Naive B cell (primary cell): ENCODE results near the gene PMPCA. TPM values are rescaled to one million over a fixed set of nuclear protein-coding genes. Genes with fewer than 3 reads are reported as not detected.

Source experiments
- ATAC-seq, 2 donors: fragments of 150-1000 bp; cut with Tn5 transposase; 2 replicates each; pipeline ENCODE4 v1.10.0; 2021; ENCODE audit warnings: low read depth in 2 of 2, mild to moderate bottlenecking in 2 of 2, moderate library complexity in 2 of 2
- DNase-seq: peaks from one replicate; pipeline ENCODE4 v3.0.0; 2022
- H3K27ac Mint-ChIP-seq, 6 donors: one replicate each; pipeline ENCODE4 v1.8.0; 2020 to 2022; ENCODE audit warnings: mild to moderate bottlenecking in 6 of 6, mixed read lengths in 6 of 6, moderate library complexity in 5 of 6, inconsistent platforms in 2 of 6
- H3K27me3 Mint-ChIP-seq, 3 donors: one replicate each; pipeline ENCODE4 v1.8.0; 2021 to 2022; ENCODE audit warnings: mixed read lengths in 3 of 3, mild to moderate bottlenecking in 1 of 3
- H3K36me3 Mint-ChIP-seq, 2 donors: one replicate each; pipeline ENCODE4 v1.8.0; 2020 to 2022; ENCODE audit warnings: mixed read lengths in 2 of 2, inconsistent platforms in 1 of 2, mild to moderate bottlenecking in 1 of 2
- H3K4me1 Mint-ChIP-seq, 3 donors: one replicate each; pipeline ENCODE4 v1.8.0; 2020 to 2022; ENCODE audit warnings: mixed read lengths in 3 of 3, inconsistent platforms in 1 of 3, mild to moderate bottlenecking in 1 of 3, moderate library complexity in 1 of 3
- H3K4me3 Mint-ChIP-seq, 8 donors: one replicate each; pipeline ENCODE4 v1.8.0; 2020 to 2022; ENCODE audit warnings: mild to moderate bottlenecking in 8 of 8, mixed read lengths in 8 of 8, moderate library complexity in 8 of 8, inconsistent platforms in 2 of 8
- H3K9me3 Mint-ChIP-seq, 7 donors: one replicate each; pipeline ENCODE4 v1.8.0; 2020 to 2022; ENCODE audit warnings: mixed read lengths in 7 of 7, mild to moderate bottlenecking in 5 of 7, inconsistent platforms in 2 of 7, moderate library complexity in 1 of 7
- polyA plus RNA-seq, 6 donors: library from polyadenylated mRNA; unstranded; fragments of 300-500 nt; fragmentation: Illumina TruSeq; gene quantifications; one replicate each; pipeline ENCODE4 v1.2.3, GENCODE V29; 2021; ENCODE audit warnings: low read depth in 6 of 6

PMPCA gene
- polyA plus RNA-seq, 6 donors from 2014 or later, result 28.1 to 39.8 (median 35.1) TPM

DNA sequence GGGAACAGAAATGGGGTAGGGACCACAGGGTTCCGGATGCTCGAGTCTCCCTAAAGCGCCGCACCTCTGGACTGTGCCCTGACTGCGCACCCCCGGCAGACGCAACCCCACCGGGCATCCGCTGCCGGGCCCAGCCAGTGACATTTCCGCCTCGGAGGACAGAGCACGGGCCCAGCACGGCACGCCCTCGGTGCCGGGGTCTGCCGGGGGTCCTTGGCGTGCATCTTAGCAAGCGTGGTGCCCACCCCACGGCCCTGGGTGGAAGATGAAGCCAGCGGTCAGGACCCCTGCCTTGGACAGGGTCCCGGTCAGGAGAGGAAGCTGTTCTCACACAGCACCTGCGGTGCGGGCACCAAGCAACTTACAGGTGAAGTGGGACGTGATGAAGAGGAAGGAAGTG is 22.1 kb downstream of the PMPCA start:
- Mint-ChIP-seq H3K36me3 (no peaks in the 10 kb centered on the region), H3K27ac (no peak overlapping the region), H3K4me3 (no peak overlapping the region), H3K9me3 (no peaks in the 10 kb centered on the region), H3K27me3 (no peaks in the 10 kb centered on the region), H3K4me1 (peaks cover 11 to 16% (median 12%) of the 10 kb centered on the region in 3 donors)
- DNase-seq (no peak), ATAC-seq (no peak)

DNA sequence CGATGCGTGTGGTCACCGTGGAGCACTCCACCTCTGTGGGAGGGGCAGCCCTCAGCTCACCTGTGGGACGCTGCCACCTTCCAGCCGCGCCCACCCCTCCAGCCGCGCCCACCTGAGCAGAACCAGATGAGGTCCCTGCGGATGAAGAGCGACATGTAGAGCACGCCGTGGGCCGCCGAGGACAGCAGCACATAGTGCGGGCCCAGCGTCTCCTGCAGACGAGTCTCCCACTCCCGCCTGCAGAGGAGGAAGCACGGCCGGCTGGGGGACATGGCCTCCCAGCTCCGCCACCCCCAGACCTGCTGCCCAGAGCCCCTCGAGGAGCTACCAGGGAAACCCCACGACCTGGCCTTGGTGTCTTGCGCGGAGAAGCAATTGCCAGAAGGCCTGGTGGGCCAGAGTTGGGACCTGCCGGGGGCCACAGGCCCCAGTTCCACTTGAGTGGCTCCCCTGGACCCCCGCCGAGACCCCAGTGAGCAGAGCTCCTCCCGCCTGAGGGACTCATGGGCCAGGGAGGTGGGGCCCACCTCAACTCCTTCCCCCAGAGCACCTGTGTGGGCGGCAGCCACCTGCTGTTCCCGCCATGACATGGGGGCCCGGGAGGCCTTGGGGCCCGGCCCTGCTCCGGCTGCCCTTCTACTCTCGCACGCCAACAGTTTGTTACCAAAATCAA is 22.7 kb downstream of the PMPCA start:
- Mint-ChIP-seq H3K36me3 (no peaks in the 10 kb centered on the region), H3K27me3 (no peaks in the 10 kb centered on the region), H3K27ac (no peak overlapping the region), H3K4me1 (peaks cover 12 to 22% (median 18%) of the 10 kb centered on the region in 3 donors), H3K4me3 (no peak overlapping the region), H3K9me3 (no peaks in the 10 kb centered on the region)
- ATAC-seq, result no peak
- no peak for DNase-seq

DNA sequence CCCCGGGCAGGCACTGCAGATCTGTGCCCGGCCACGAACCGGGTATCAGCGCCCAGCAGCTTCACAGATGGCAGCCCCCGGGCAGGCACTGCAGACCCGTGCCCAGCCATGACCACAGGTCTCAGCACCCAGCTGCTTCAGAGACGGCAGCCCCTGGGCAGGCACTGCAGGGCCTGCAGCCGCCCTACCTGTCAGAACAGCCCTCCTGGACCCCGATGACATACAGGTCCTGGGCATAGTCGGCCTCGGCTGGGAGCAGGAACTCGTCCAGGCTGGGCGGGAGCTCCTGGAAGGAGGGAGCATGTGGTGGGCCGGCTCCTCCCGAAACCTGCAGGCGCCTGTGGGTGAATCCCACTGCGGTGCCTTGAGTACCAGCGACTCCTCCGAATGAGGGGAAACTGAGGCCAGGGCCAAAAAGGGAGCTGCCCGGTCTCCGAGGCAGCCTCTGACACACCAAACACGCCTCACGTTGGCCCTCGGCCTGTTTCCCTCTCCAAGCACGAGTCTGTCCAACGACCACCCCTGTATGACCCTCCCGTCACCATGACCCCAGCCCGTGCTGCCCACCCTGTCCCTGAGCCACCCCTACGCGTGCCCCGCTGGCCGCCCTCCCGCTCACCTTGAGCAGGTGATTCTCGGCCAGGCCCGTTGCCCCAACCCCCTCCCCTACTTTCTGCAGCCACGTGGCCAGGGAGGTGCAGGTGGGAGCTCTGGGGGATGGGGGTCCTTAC is 23.6 kb downstream of the PMPCA start:
- no peak for DNase-seq
- H3K9me3 Mint-ChIP-seq, result no peaks in the 10 kb centered on the region

DNA sequence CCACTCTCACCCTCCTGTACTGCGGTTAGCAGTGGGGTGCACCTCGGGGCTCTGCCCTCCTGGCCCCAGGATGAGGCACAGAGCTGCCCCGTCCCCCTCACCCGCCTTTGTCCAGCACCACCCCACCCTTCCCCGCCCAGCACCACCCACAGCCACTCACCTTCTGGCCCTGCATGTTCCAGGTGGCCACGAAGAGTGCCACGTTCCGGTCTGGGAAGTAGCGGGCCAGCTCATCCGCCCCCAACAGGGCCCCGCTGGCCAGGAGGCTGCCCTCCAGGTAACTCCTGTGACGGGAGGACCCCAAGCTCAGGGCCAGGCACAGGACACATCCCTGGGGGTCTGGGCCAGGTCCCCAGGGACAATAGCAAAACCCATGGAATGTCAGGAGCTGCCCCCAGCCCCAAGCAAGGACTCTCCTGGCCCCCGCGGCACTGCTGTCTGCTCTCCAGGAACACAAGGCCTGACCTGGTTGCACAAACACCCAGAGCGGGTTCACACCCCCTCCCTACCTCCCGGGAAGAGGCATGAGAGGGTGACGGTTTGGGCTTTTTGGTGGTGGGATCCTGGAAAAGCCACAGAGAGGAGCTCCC is 24.2 kb downstream of the PMPCA start:
- no peak overlapping the region for H3K4me3 Mint-ChIP-seq
- no peaks in the 10 kb centered on the region for H3K36me3 Mint-ChIP-seq
- ATAC-seq (no peak), DNase-seq (no peak)
- H3K27ac Mint-ChIP-seq, result no peak overlapping the region
- H3K9me3 Mint-ChIP-seq, result no peaks in the 10 kb centered on the region
- no peaks in the 10 kb centered on the region for H3K27me3 Mint-ChIP-seq
- H3K4me1 Mint-ChIP-seq, result peaks cover 12 to 25% (median 22%) of the 10 kb centered on the region in 3 donors

More for the DNA sequence above, 23.6 kb downstream of the PMPCA start:
- no peaks in the 10 kb centered on the region for H3K27me3 Mint-ChIP-seq
- H3K27ac Mint-ChIP-seq, result no peak overlapping the region
- ATAC-seq, result no peak
- peaks cover 12 to 25% (median 22%) of the 10 kb centered on the region in 3 donors for H3K4me1 Mint-ChIP-seq
- H3K4me3 Mint-ChIP-seq, result no peak overlapping the region
- no peaks in the 10 kb centered on the region for H3K36me3 Mint-ChIP-seq

DNA sequence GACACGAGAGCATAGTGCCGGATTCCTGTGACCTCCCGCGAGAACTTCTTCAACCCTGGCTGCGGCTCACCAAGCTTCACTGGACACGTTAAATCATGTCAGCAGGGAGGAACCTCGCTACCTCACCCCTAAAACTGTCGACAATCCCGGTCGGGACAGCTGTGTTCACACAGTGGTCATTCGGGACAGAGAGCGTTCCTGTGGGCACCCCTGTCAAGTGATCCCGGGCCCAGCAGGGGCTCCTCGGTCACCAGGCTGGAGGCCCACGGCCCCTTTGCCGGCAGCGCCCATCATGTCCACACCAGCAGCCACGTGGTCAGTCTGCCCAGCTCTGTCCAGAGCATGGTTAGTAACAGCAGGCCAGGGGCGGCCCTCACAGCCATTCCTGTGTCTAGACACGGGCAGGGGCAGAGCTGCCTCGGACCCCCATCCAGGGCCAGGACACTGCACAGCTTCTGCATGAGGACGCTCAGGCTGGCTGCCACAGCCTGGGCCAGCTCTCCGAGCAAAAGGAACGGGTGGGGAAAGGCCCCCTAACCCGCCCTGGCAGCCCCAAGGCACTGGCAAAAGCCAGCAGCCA is 25.7 kb downstream of the PMPCA start:
- DNase-seq (no peak), ATAC-seq (no peak)
- Mint-ChIP-seq H3K27ac (peak overlapping the region in 2 of 6 donors; percentile 52 to 76), H3K4me3 (peak overlapping the region in 5 of 8 donors; percentile 5 to 92 (median 64)), H3K36me3 (no peaks in the 10 kb centered on the region), H3K27me3 (no peaks in the 10 kb centered on the region), H3K4me1 (peaks cover 12 to 25% (median 22%) of the 10 kb centered on the region in 3 donors), H3K9me3 (no peaks in the 10 kb centered on the region)

DNA sequence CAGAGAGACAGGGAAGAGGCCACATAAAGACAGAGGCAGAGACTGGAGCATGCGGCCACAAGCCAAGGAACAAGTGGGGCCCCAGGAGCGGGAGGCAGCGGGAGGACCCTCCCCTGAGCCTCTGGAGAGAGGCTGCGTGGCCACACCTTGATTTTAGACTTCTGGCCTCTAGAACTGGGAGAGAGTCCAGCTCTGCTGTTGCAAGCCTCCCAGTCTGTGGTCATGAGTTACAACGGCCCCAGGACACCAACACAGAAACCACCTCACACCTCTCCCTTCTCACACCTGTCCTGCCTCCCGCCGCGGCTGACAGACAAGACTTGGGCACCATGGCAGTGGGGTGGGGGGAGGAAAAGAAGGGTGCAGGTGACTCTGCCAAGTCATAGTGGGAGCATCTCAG is 27.0 kb downstream of the PMPCA start:
- no peaks in the 10 kb centered on the region for H3K9me3 Mint-ChIP-seq
- peak overlapping the region in 3 of 6 donors; percentile 49 to 84 (median 70) for H3K27ac Mint-ChIP-seq
- no peaks in the 10 kb centered on the region for H3K27me3 Mint-ChIP-seq
- no peak for DNase-seq
- no peak for ATAC-seq
- H3K4me3 Mint-ChIP-seq, result peak overlapping the region; percentile 77 to 92 (median 84)
- H3K36me3 Mint-ChIP-seq, result no peaks in the 10 kb centered on the region
- H3K4me1 Mint-ChIP-seq, result peaks cover 12 to 25% (median 22%) of the 10 kb centered on the region in 3 donors

DNA sequence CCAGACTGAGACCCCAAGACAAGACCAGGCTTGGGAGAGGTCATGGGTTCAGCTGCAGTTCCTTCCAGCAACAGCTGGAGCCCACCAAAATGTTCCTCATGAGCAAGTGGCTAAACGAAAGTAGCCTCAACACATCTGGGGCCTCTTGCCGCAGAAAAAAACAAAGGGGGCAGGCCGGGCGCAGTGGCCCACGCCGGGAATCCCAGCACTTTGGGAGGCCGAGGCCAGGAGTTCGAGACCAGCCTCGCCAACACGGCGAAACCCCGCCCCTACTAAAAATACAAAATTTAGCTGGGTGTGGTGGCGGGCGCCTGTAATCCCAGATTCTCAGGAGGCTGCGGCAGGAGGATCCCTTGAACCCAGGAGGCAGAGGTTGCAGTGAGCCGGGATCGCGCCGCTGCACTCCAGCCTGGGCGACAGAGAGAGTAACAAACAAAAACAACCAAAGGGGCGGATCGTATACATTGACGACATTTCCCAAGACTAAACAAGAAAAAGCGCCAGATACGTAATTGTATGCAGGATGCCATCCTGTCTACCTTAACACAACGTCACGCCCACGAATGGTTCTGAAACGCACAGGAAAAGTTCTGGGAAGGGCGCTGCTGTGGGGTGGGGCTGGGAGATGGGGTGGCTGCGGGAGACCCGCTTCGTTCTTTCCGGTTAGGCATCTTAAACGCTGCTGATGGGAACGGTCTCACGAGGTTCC is 27.5 kb downstream of the PMPCA start:
- peak overlapping the region in 4 of 6 donors; percentile 65 to 88 (median 70) for H3K27ac Mint-ChIP-seq
- ATAC-seq (no peak), DNase-seq (no peak)
- H3K4me1 Mint-ChIP-seq, result peaks cover 12 to 26% (median 25%) of the 10 kb centered on the region in 3 donors
- no peaks in the 10 kb centered on the region for H3K27me3 Mint-ChIP-seq
- peak overlapping the region; percentile 77 to 92 (median 84) for H3K4me3 Mint-ChIP-seq
- no peaks in the 10 kb centered on the region for H3K36me3 Mint-ChIP-seq
- no peaks in the 10 kb centered on the region for H3K9me3 Mint-ChIP-seq

DNA sequence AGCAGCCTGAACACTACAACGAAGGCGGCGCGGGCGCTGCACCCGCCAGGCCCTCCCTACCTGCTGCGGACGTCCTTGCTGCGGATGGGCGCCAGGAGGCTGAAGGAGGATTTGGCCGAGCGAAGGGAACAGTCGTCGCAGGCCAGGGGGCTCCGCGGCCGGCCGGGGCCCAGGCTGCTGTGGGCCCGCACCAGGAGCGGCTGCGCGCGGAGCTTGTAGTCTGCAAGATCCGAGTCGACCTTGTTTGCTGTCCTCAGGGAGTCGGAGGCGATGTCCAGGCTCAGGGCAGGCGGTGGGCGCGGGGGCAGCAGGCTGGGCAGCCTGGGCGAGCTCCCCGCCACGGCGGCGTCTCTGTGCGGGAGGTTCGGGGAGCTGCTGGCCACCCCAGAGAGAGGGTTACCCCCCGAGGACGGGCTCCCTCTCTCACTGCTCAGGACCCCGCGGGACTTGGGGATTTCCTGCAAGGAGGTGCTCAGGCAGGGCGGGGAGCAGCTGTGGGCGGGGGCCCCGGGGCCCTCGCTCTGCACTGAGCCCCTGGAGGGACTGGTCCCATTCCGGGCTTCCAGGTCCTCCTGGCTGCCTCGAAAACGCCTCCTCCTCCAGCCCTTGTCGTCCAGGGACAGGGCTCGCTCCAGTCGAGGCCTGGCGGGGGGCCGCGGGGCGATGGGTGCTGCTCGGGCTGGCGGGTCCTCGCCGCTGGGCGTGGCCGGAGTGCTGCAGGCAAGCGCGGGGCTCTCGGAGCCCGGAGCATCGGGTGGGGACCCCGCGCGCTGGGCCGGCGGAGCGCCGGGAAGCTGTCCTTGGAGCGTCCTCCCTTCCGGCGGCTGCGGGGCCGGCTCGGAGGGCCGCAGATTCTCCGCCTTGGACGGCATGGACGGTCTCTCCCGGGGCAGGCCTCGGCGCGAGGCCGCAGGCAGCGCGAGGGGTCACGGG is 28.4 kb downstream of the PMPCA start:
- DNase-seq (peak; percentile 56), ATAC-seq (peak; percentile 78 to 79)
- H3K4me1 Mint-ChIP-seq, result peaks cover 15 to 27% (median 25%) of the 10 kb centered on the region in 3 donors
- peaks cover 0 to 3% of the 10 kb centered on the region in 2 donors for H3K36me3 Mint-ChIP-seq
- peak overlapping the region; percentile 77 to 92 (median 84) for H3K4me3 Mint-ChIP-seq
- peak overlapping the region in 4 of 6 donors; percentile 54 to 71 (median 68) for H3K27ac Mint-ChIP-seq
- no peaks in the 10 kb centered on the region for H3K27me3 Mint-ChIP-seq
- no peaks in the 10 kb centered on the region for H3K9me3 Mint-ChIP-seq

DNA sequence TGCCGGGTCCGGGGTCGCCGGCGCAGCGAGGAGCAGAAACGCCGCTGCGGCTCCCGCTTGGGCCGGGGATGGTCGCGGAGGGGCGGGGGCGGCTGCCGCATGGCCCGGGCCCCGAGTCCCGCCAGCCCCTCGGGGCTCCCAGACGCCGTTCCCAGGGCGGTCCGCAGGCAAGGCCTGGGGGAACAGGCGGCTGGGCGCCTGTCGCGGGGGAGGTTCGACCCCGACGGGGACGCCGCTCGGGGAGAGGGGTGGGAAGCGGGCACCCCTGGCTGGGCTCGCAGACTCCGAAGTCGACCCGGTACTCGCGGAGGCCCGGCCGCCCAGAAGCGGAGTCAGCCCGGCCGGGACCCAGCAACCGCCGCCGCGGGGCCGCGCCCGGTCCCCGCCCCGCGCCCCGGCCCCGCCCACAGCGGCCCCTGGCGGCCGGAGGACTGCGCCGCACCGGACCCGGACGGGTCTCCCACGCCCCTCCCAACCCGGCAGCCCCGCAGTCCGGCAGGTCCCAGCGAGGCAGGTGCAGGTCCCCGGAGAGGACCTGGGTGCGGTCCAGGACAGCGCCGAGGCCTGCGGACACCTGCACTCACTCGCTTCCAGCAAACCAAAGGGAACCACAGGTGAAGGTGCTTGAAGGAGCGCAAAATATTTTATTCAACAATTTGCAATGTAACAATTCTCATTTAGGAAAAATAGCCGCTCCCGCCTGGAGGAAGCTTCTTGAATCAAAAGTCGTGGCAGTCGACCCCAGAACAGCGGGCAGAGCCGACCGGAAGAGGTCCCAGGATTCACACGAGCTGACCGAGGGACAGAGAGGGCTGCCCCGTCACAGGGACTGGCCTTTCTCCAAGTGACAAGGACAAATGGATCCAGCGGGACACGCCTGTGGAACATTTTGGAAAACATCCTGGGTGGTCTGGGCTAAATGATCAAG is 29.3 kb downstream of the PMPCA start, which contains the start of gene INPP5E:
TSS of gene INPP5E (minus strand) at position 365 of the 928 bp plus-strand sequence. CDS start 426 bp downstream, outside the sequence.
- H3K4me3 Mint-ChIP-seq, result peak within 1 kb of the TSS; percentile 77 to 92 (median 84)
- H3K27ac Mint-ChIP-seq, result peak within 1 kb of the TSS in 4 of 6 donors; percentile 44 to 81 (median 62)
- no peaks in the 10 kb centered on the region for H3K9me3 Mint-ChIP-seq
- ATAC-seq (peak; percentile 82 to 85), DNase-seq (peak; percentile 88)
- H3K36me3 Mint-ChIP-seq, result peaks cover 0 to 5% of the 10 kb centered on the region in 2 donors
- no peaks in the 10 kb centered on the region for H3K27me3 Mint-ChIP-seq
- peaks cover 15 to 27% (median 25%) of the 10 kb centered on the region in 3 donors for H3K4me1 Mint-ChIP-seq

DNA sequence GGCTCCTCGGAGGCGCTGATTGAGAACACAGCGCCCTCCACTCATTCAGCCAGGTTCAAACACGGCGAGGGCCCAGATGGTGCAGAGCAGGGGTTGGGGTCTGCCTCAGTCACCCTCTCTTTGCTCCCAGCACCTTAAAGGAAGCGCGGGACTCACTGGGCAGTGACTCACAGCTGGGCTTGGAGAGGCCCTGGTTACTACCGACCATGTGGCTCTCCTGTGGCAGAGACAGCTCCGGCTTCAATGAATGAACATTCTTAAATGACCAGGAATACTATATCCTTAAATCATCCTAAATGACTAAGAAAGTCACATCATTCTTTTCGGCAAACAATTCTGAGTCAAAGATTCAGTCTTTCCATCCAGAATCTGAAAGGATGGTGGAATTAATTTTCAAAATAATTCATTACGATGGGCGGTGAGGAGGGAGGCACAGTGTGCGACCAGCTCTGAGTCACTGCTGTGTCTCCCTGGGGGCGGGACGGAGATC is 30.8 kb downstream of the PMPCA start:
- no peaks in the 10 kb centered on the region for H3K27me3 Mint-ChIP-seq
- peaks cover 10 to 27% (median 21%) of the 10 kb centered on the region in 3 donors for H3K4me1 Mint-ChIP-seq
- no peaks in the 10 kb centered on the region for H3K9me3 Mint-ChIP-seq
- ATAC-seq (no peak), DNase-seq (no peak)
- peak overlapping the region in 2 of 6 donors; percentile 33 to 88 for H3K27ac Mint-ChIP-seq
- H3K4me3 Mint-ChIP-seq, result peak overlapping the region in 7 of 8 donors; percentile 9 to 85 (median 65)
- peaks cover 0 to 6% of the 10 kb centered on the region in 2 donors for H3K36me3 Mint-ChIP-seq

DNA sequence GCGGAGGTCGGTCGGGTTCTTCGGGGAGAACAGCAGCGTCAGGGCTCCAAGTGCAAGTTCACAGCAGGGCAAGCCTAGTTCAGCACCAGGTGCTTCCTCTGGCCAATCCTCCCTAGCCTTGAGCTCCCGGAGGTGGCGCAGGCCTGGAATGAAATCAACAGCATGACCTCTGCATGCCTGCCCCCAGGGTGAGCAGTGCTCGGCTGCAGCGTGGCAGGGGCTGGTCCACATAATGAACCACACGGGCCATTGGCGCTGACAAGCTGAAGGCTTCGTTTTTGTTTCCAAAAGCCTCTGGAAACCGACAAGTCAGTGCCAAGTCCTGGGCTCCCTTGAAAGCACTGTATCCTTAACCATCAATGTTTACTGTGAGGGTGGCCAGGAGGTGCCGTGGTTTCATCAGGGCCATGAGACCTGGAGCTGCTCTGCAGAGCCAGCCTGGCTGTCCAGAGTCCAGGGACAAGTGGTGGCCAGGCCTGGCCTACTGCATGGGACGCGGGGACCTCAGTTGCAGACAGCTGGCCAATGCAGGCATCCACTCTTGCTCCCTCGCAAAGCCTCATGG is 31.3 kb downstream of the PMPCA start:
- H3K36me3 Mint-ChIP-seq, result peaks cover 3 to 12% of the 10 kb centered on the region in 2 donors

More for the DNA sequence above, 31.3 kb downstream of the PMPCA start:
- Mint-ChIP-seq H3K4me1 (peaks cover 10 to 23% (median 17%) of the 10 kb centered on the region in 3 donors), H3K27me3 (no peaks in the 10 kb centered on the region), H3K9me3 (no peaks in the 10 kb centered on the region), H3K27ac (peak overlapping the region in 1 of 6 donors; percentile 88), H3K4me3 (peak overlapping the region in 5 of 8 donors; percentile 16 to 65 (median 28))
- no peak for DNase-seq
- no peak for ATAC-seq
